ENCODE data around the gene OR7A5. TPM values are rescaled to one million over a fixed set of nuclear protein-coding genes. Genes with fewer than 3 reads are reported as not detected.
A peak's percentile ranks its signal among the peaks of the same experiment; 100 is the strongest.

OR7A5 gene
- not detected in 2 replicates for total RNA-seq (2014; rRNA removed; shearing (Covaris generic))
- not detected in 2 replicates for polyA plus RNA-seq (2016; fragmentation: Nextera tagmentation; extraction: Ambion mirVana)

- H3K4me2 ChIP-seq (ENCODE audit: unreplicated experiment) = no peak within 1 kb of the TSS
- in situ Hi-C loops (cut with MboI) = no loop called here
- no peaks in the 10 kb centered on the region for H4K20me1 ChIP-seq (ENCODE audit: insufficient read depth)
- no peaks in the 10 kb centered on the region for H3F3A ChIP-seq (ENCODE audit: insufficient read depth)
- H3K79me2 ChIP-seq (ENCODE audit: insufficient read depth) = no peaks in the 10 kb centered on the region
- TF ChIP-seq EZH2 (IDR thresholded peaks at IDR 0.05; ENCODE audit: insufficient read depth, poor library complexity, severe bottlenecking) (no peak), EZH2phosphoT487 (IDR thresholded peaks at IDR 0.05; ENCODE audit: insufficient read depth, low read depth) (no peak)
- 5 to 12% methylated on average over 1 of the region's 1 CpG for WGBS, 2 experiments (ENCODE audit: low coverage in 1 of 2, low lambda C conversion rate in 2 of 2, missing lambda C conversion rate in 2 of 2)
- H3K9me3 ChIP-seq (ENCODE audit: low read depth) = no peaks in the 10 kb centered on the region
- DNase-seq = no peak
- no peak within 1 kb of the TSS for H3K9ac ChIP-seq
- H3K36me3 ChIP-seq (ENCODE audit: low read depth) = no peaks in the 10 kb centered on the region
- no peaks in the 10 kb centered on the region for H3K9me2 ChIP-seq (ENCODE audit: insufficient read depth)
- no peaks in the 10 kb centered on the region for H3K4me1 ChIP-seq (ENCODE audit: insufficient read depth)
- no peak within 1 kb of the TSS for H3K27ac ChIP-seq
- H3K27me3 ChIP-seq (replicated peaks; ENCODE audit: insufficient read depth) = no peaks in the 10 kb centered on the region
- no peak within 1 kb of the TSS for H2AFZ ChIP-seq
- no peak within 1 kb of the TSS for H3K4me3 ChIP-seq
These were observed at the start of gene OR7A5, which contains the start of gene OR7C1 for GRCh38 chr19:14835011-14835410. TSS of gene OR7A5 (minus strand) at chr19:14835185. CDS start at chr19:14828241, 6,944 bp downstream. TSS of gene OR7C1 (minus strand) at chr19:14835185. CDS start at chr19:14800136, 35,049 bp downstream.

- Histone ChIP-seq H3K27ac (no peak overlapping the region), H3K9me2 (ENCODE audit: insufficient read depth) (no peaks in the 10 kb centered on the region), H3K36me3 (ENCODE audit: low read depth) (no peaks in the 10 kb centered on the region), H2AFZ (no peak overlapping the region), H3K9ac (no peak overlapping the region), H3K4me1 (ENCODE audit: insufficient read depth) (no peaks in the 10 kb centered on the region), H3K4me3 (no peak overlapping the region), H3K27me3 (replicated peaks; ENCODE audit: insufficient read depth) (0 out of 2 replicates have a peak, but pooled peaks cover 5% of the 10 kb centered on the region), H3F3A (ENCODE audit: insufficient read depth) (no peaks in the 10 kb centered on the region), H3K79me2 (ENCODE audit: insufficient read depth) (no peaks in the 10 kb centered on the region), H3K9me3 (ENCODE audit: low read depth) (no peaks in the 10 kb centered on the region), H3K4me2 (ENCODE audit: unreplicated experiment) (no peak overlapping the region), H4K20me1 (ENCODE audit: insufficient read depth) (no peaks in the 10 kb centered on the region)
- WGBS, 2 experiments (ENCODE audit: low coverage in 1 of 2, low lambda C conversion rate in 2 of 2, missing lambda C conversion rate in 2 of 2) = 20 to 29% methylated on average over 4 of the region's 4 CpGs
- TF ChIP-seq EZH2 (IDR thresholded peaks at IDR 0.05; ENCODE audit: insufficient read depth, poor library complexity, severe bottlenecking) (no peak), EZH2phosphoT487 (IDR thresholded peaks at IDR 0.05; ENCODE audit: insufficient read depth, low read depth) (no peak)
- in situ Hi-C loops (cut with MboI) = no loop called here
- DNase-seq = peak; percentile 40
These were observed 36.7 kb upstream of the OR7A5 start for GRCh38 chr19:14871619-14872230.

DNA sequence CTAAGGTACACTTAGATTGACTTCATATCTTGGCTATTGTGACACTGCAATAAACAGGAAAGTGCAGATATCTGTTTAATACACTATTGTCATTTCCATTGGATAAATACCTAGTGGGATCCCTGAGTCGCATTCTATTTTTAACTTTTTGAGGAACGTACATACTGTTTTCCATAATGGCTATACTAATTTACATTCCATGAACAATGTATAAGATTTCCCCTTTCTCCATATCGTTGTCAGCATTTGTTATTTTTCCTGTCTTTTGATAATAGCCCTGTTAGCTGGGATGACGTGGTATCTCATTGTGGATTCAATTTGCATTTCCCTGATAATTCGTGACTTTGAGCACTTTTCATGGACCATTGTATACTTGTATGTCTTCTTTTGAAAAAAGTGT lies 33.5 kb upstream of the OR7A5 start:
- no peak overlapping the region for H3K4me2 ChIP-seq (ENCODE audit: unreplicated experiment)
- no peaks in the 10 kb centered on the region for H3F3A ChIP-seq (ENCODE audit: insufficient read depth)
- in situ Hi-C loops (cut with MboI) = no loop called here
- H3K27ac ChIP-seq = no peak overlapping the region
- H3K9me2 ChIP-seq (ENCODE audit: insufficient read depth) = no peaks in the 10 kb centered on the region
- no peak overlapping the region for H3K4me3 ChIP-seq
- no peaks in the 10 kb centered on the region for H4K20me1 ChIP-seq (ENCODE audit: insufficient read depth)
- no peak overlapping the region for H2AFZ ChIP-seq
- no peak overlapping the region for H3K9ac ChIP-seq
- H3K36me3 ChIP-seq (ENCODE audit: low read depth) = no peaks in the 10 kb centered on the region
- TF ChIP-seq EZH2 (IDR thresholded peaks at IDR 0.05; ENCODE audit: insufficient read depth, poor library complexity, severe bottlenecking) (no peak), EZH2phosphoT487 (IDR thresholded peaks at IDR 0.05; ENCODE audit: insufficient read depth, low read depth) (no peak)
- H3K9me3 ChIP-seq (ENCODE audit: low read depth) = no peaks in the 10 kb centered on the region
- no peaks in the 10 kb centered on the region for H3K4me1 ChIP-seq (ENCODE audit: insufficient read depth)
- H3K27me3 ChIP-seq (replicated peaks; ENCODE audit: insufficient read depth) = 0 out of 2 replicates have a peak, but pooled peaks cover 1% of the 10 kb centered on the region
- 37 to 38% methylated on average over 5 of the region's 5 CpGs for WGBS, 2 experiments (ENCODE audit: low coverage in 1 of 2, low lambda C conversion rate in 2 of 2, missing lambda C conversion rate in 2 of 2)
- no peak for DNase-seq
- H3K79me2 ChIP-seq (ENCODE audit: insufficient read depth) = no peaks in the 10 kb centered on the region

DNA sequence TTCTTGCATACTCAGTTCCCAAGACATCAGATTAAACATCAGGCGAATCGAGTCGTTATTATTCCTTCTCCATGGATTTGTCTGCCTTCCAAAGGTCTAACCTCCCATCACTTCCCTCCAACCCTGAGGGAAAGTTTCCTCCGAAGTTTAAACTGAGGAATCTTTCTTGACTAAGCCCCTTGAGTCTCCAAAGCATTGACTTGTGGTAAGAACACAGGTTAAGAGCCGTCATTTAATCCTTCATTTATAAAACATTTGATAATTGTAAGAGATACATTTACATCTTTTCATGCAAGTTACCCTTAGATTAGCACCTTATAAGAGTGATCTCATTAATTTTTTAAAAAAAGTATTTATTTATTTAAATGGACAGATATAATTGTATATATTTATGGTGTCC lies 13.8 kb upstream of the OR7A5 start, which contains the start of gene OR7A10:
TSS of gene OR7A10 (minus strand) at position 101 of the 400 bp plus-strand sequence. CDS start 7,045 bp downstream, outside the sequence.
- Histone ChIP-seq H3K27me3 (replicated peaks; ENCODE audit: insufficient read depth) (no peaks in the 10 kb centered on the region), H3K27ac (no peak within 1 kb of the TSS), H3K9me2 (ENCODE audit: insufficient read depth) (no peaks in the 10 kb centered on the region), H3K4me3 (no peak within 1 kb of the TSS), H3K9ac (no peak within 1 kb of the TSS), H4K20me1 (ENCODE audit: insufficient read depth) (no peaks in the 10 kb centered on the region), H3K4me1 (ENCODE audit: insufficient read depth) (no peaks in the 10 kb centered on the region), H3K79me2 (ENCODE audit: insufficient read depth) (no peaks in the 10 kb centered on the region), H3K4me2 (ENCODE audit: unreplicated experiment) (no peak within 1 kb of the TSS), H3K36me3 (ENCODE audit: low read depth) (no peaks in the 10 kb centered on the region), H3K9me3 (ENCODE audit: low read depth) (no peaks in the 10 kb centered on the region), H3F3A (ENCODE audit: insufficient read depth) (no peaks in the 10 kb centered on the region), H2AFZ (no peak within 1 kb of the TSS)
- WGBS, 2 experiments (ENCODE audit: low coverage in 1 of 2, low lambda C conversion rate in 2 of 2, missing lambda C conversion rate in 2 of 2) = 28 to 29% methylated on average over 5 of the region's 5 CpGs
- in situ Hi-C loops (cut with MboI) = no loop called here
- DNase-seq = no peak
- TF ChIP-seq EZH2 (IDR thresholded peaks at IDR 0.05; ENCODE audit: insufficient read depth, poor library complexity, severe bottlenecking) = no peak
- no peak for TF ChIP-seq EZH2phosphoT487 (IDR thresholded peaks at IDR 0.05; ENCODE audit: insufficient read depth, low read depth)

All from GM23248 (cell line).